HepG2 (cell line): ENCODE results near the gene DEDD2. TPM values are rescaled to one million over a fixed set of nuclear protein-coding genes. Genes with fewer than 3 reads are reported as not detected.

ENCODE experiments used
- ATAC-seq: fragments of 200-7000 bp; cut with Tn5 transposase; 3 replicates; pipeline ENCODE4 v1.9.1; 2020; ENCODE audit warnings: mild to moderate bottlenecking, moderate library complexity
- BruUV-seq: library from RNA; stranded (reverse); fragments of 400-500 nt; replicated peaks from 2 replicates; lab custom pipeline; 2021; lab: Mats Ljungman, UMichigan
- CTCF ChIA-PET: fragments of 300-600 bp; formaldehyde crosslinking; extraction: SDS; loops from one replicate; lab custom pipeline; 2021; ENCODE audit warnings: low total read pairs, inconsistent platforms, low intra/inter-chr PET ratio; lab: Yijun Ruan, JAX
- POLR2A ChIA-PET: fragments of 350-600 bp; sonication (Branson Sonifier 250); formaldehyde crosslinking; loops from one replicate; lab custom pipeline; 2020; ENCODE audit warnings: antibody characterized with exemption, inconsistent platforms; lab: Yijun Ruan, JAX
- DNase-seq: peaks from one replicate; pipeline ENCODE4 v3.0.0-alpha.2; 2015; ENCODE audit warnings: low spot score
- FAIRE-seq: peaks from 3 replicates; lab custom pipeline; 2011; peaks lifted over from hg19 to GRCh38; lab: Jason Lieb, UNC
- H2AFZ ChIP-seq: one replicate; pipeline ENCODE4 v1.6.1; 2011; ENCODE audit warnings: low read length, inconsistent platforms
- H3K27ac ChIP-seq: fragments of 300-600 bp; 3 replicates; pipeline ENCODE4 v1.8.0; 2011; ENCODE audit warnings: mixed run types, mild to moderate bottlenecking, mixed read lengths, low read length, inconsistent platforms; ENCODE audit not compliant: insufficient read depth; ENCODE audit errors: extremely low read length
- H3K27me3 ChIP-seq, 2 experiments: fragments of 200-600 bp in 1 of 2; 2 replicates in 1 of 2; 3 replicates in 1 of 2; pipeline versions ENCODE4 v1.6.0 to v1.8.0; 2011; ENCODE audit warnings: low read length in 2 of 2, mild to moderate bottlenecking in 2 of 2, moderate library complexity in 2 of 2, inconsistent platforms in 1 of 2; ENCODE audit not compliant: insufficient read depth in 2 of 2, control insufficient read depth in 1 of 2
- H3K36me3 ChIP-seq, 2 experiments: fragments of 200-600 bp in 1 of 2; replicated peaks in 1 of 2; 2 replicates in 1 of 2; 3 replicates in 1 of 2; pipeline versions ENCODE4 v1.5.1 to v1.8.0; 2011; ENCODE audit warnings: low read length in 2 of 2, inconsistent platforms in 1 of 2; ENCODE audit not compliant: insufficient read depth in 2 of 2, control insufficient read depth in 1 of 2
- H3K4me1 ChIP-seq: 2 replicates; pipeline ENCODE4 v1.5.1; 2012; ENCODE audit warnings: low read length, inconsistent platforms; ENCODE audit not compliant: insufficient read depth
- H3K4me2 ChIP-seq: 2 replicates; pipeline ENCODE4 v1.6.0; 2011; ENCODE audit warnings: low read depth, low read length, inconsistent platforms
- H3K4me3 ChIP-seq, 3 experiments: fragments of 200-600 bp in 1 of 3; sonication (generic), shearing (Covaris generic) in 1 of 3; replicated peaks in 1 of 3; 2 replicates each; pipeline ENCODE4 v1.5.1; 2011 to 2016; ENCODE audit warnings: low read length in 3 of 3, inconsistent platforms in 2 of 3, low read depth in 2 of 3, mild to moderate bottlenecking in 2 of 3, control low read depth in 1 of 3, mixed read lengths in 1 of 3; ENCODE audit not compliant: insufficient read depth in 1 of 3
- H3K79me2 ChIP-seq: one replicate; pipeline ENCODE4 v1.6.1; 2011; ENCODE audit warnings: low read length, inconsistent platforms; ENCODE audit not compliant: insufficient read depth
- H3K9ac ChIP-seq: 2 replicates; pipeline ENCODE4 v1.6.0; 2011; ENCODE audit warnings: mild to moderate bottlenecking, low read depth, low read length, inconsistent platforms; ENCODE audit not compliant: insufficient read depth
- H3K9me3 ChIP-seq: 2 replicates; pipeline ENCODE4 v1.5.1; 2012; ENCODE audit warnings: mild to moderate bottlenecking, low read length
- H4K20me1 ChIP-seq: 2 replicates; pipeline ENCODE4 v1.6.0; 2011; ENCODE audit warnings: inconsistent platforms, mild to moderate bottlenecking, low read length, moderate library complexity; ENCODE audit not compliant: insufficient read depth
- BHLHE40 ChIP-seq: IDR thresholded peaks from 2 replicates; pipeline ENCODE4 v1.6.1; 2011; ENCODE audit warnings: low read length, improper control_type of control experiment
- CREB1 ChIP-seq, 2 experiments: fragments of 450-650 bp in 1 of 2; IDR thresholded peaks; 2 replicates each; pipeline ENCODE4 v1.6.1; 2016 to 2017; ENCODE audit warnings: control low read depth in 1 of 2, mild to moderate bottlenecking in 1 of 2, missing compliant biosample characterization in 1 of 2, missing genetic modification characterization in 1 of 2
- EP300 ChIP-seq, 3 experiments: sonication (generic) in 1 of 3; formaldehyde crosslinking in 1 of 3; IDR thresholded peaks; 2 replicates each; pipeline versions ENCODE4 v1.5.1 to v1.6.1; 2011 to 2020; ENCODE audit warnings: low read depth in 2 of 3, low read length in 2 of 3, borderline replicate concordance in 1 of 3, improper control_type of control experiment in 1 of 3, mild to moderate bottlenecking in 1 of 3, missing genetic modification reagents in 1 of 3, moderate library complexity in 1 of 3
- FIP1L1 ChIP-seq: fragments of 200-400 bp; formaldehyde crosslinking; IDR thresholded peaks from 2 replicates; pipeline ENCODE4 v1.6.1; 2018; ENCODE audit warnings: low read depth, mild to moderate bottlenecking, low read length, moderate library complexity, borderline replicate concordance; ENCODE audit not compliant: insufficient read depth
- FOSL2 ChIP-seq: sonication (generic); formaldehyde crosslinking; IDR thresholded peaks from 2 replicates; pipeline ENCODE4 v1.4.0; 2020; ENCODE audit warnings: missing genetic modification reagents
- POLR2A ChIP-seq, 2 experiments: IDR thresholded peaks; 2 replicates each; pipeline ENCODE4 v1.6.1; 2011; ENCODE audit warnings: low read depth in 2 of 2, low read length in 2 of 2, mild to moderate bottlenecking in 1 of 2, moderate library complexity in 1 of 2; ENCODE audit not compliant: insufficient read depth in 1 of 2
- RCOR2 ChIP-seq: IDR thresholded peaks from 2 replicates; pipeline ENCODE4 v1.6.1; 2016; ENCODE audit warnings: missing biosample characterization, missing genetic modification reagents
- RXRB ChIP-seq: IDR thresholded peaks from 2 replicates; pipeline ENCODE4 v1.6.1; 2016; ENCODE audit warnings: borderline replicate concordance, missing genetic modification reagents, missing compliant biosample characterization
- SAP130 ChIP-seq: IDR thresholded peaks from 2 replicates; pipeline ENCODE4 v1.6.1; 2016; ENCODE audit warnings: low read depth
- SIN3B ChIP-seq: fragments of 150-350 bp; IDR thresholded peaks from 2 replicates; pipeline ENCODE4 v1.6.1; 2014; ENCODE audit warnings: low read length
- SIX1 ChIP-seq: sonication (generic); formaldehyde crosslinking; IDR thresholded peaks from 2 replicates; pipeline ENCODE4 v1.4.0; 2020; ENCODE audit warnings: missing genetic modification reagents, borderline replicate concordance
- TEAD3 ChIP-seq: optimal IDR thresholded peaks from 2 replicates; pipeline ENCODE3; 2016; ENCODE audit warnings: borderline replicate concordance
- ZBTB20 ChIP-seq: sonication (generic); formaldehyde crosslinking; IDR thresholded peaks from 2 replicates; pipeline ENCODE4 v1.8.1; 2023; ENCODE audit warnings: missing genetic modification reagents, low read depth, mild to moderate bottlenecking, borderline replicate concordance
- ZFP37 ChIP-seq: sonication (generic); formaldehyde crosslinking; IDR thresholded peaks from 2 replicates; pipeline ENCODE4 v1.4.0; 2020; ENCODE audit warnings: missing genetic modification reagents, borderline replicate concordance
- ZNF543 ChIP-seq: sonication (generic); formaldehyde crosslinking; IDR thresholded peaks from 2 replicates; pipeline ENCODE4 v1.4.0; 2020; ENCODE audit warnings: mild to moderate bottlenecking, missing genetic modification reagents
- ZNF598 ChIP-seq: sonication (generic); formaldehyde crosslinking; IDR thresholded peaks from 2 replicates; pipeline ENCODE4 v1.5.1; 2020; ENCODE audit warnings: mild to moderate bottlenecking, missing genetic modification reagents, borderline replicate concordance
- ZNF709 ChIP-seq: sonication (generic); formaldehyde crosslinking; IDR thresholded peaks from 2 replicates; pipeline ENCODE4 v1.5.0; 2020; ENCODE audit warnings: mild to moderate bottlenecking, missing genetic modification reagents
- ZNF850 ChIP-seq: sonication (generic); formaldehyde crosslinking; conservative IDR thresholded peaks from 2 replicates; pipeline ENCODE4 v1.9.0; 2021; ENCODE audit warnings: mild to moderate bottlenecking, missing genetic modification reagents
- ZZZ3 ChIP-seq: sonication (generic); formaldehyde crosslinking; IDR thresholded peaks from 2 replicates; pipeline ENCODE4 v1.4.0; 2020; ENCODE audit warnings: missing genetic modification reagents, mild to moderate bottlenecking, borderline replicate concordance
- WGBS: methylation state at CpG from one replicate; pipeline ENCODE4 v1.1.6; 2017; ENCODE audit warnings: low lambda C conversion rate; 5-methylcytosine and 5-hydroxymethylcytosine counted together
- in situ Hi-C: cut with HindIII; loops from 2 replicates; pipeline ENCODE4 v1.10.0; 2017; ENCODE audit warnings: low pct_unique_long_range_greater_than_20kb; ENCODE audit not compliant: extremely low pct_ligation_motif_present
- intact Hi-C: fragments of 100-400 bp; cut with micrococcal nuclease; formaldehyde crosslinking; loops from one replicate; pipeline ENCODE4 v1.10.0; 2022; ENCODE audit not compliant: unreplicated experiment
- polyA plus RNA-seq, 8 experiments: library from polyadenylated mRNA; depleted of rRNA in 3 of 8; stranded (reverse) in 7 of 8; unstranded in 1 of 8; fragments of >200 nt; fragmentation: Illumina TruSeq in 4 of 8; extraction: Trizol in 4 of 8; gene quantifications; 2 replicates each; pipeline versions ENCODE4 v1.2.1 to v1.2.3, GENCODE V29; 2011 to 2016; ENCODE audit warnings: low read depth in 4 of 8, missing spikeins in 1 of 8, mixed read lengths in 1 of 8; ENCODE audit not compliant: insufficient read depth in 1 of 8
- total RNA-seq, 5 experiments: library from RNA; depleted of rRNA; stranded (reverse); fragments of >200 nt; fragmentation: Illumina TruSeq; extraction: Trizol; gene quantifications; 2 replicates each; pipeline ENCODE4 v1.2.3, GENCODE V29; 2016; ENCODE audit warnings: low read depth in 1 of 5
- TF ChIP-seq, protein P1 (sequence below): sonication (generic); formaldehyde crosslinking; IDR thresholded peaks from 2 replicates; pipeline ENCODE4 v1.8.0; 2022; ENCODE audit warnings: mild to moderate bottlenecking, missing genetic modification reagents, moderate library complexity
- TF ChIP-seq, protein P2 (sequence below): sonication (generic); formaldehyde crosslinking; IDR thresholded peaks from 2 replicates; pipeline ENCODE4 v1.4.0; 2020; ENCODE audit warnings: missing genetic modification reagents

The DEDD2 gene
- total and polyA plus RNA-seq, 2 of the 13 experiments (the other 11 are each of a cell fraction or from before 2014, with no cell fraction given) = 19.2 to 24.7 TPM

DNA sequence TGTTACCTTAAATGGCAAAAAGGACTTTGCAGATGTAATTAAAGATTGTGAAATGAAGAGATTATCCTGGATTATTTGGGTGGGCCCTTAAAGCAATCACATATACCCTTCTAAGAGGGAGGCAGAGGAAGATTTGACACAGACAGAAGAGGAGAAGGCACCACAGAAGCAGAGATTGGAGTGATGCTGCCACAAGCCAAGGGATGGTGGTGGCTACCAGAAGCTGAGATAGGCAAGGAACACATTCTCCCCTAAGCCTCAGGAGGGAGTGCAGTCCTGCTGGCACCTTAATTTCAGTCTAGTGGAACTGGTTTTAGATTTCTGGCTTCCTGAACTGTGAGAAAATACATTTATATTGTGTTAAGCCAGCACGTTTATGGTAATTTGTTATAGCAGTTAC is 24.2 kb downstream of the DEDD2 start (continued):
- no peak for TF ChIP-seq ZNF598
- TF ChIP-seq, protein P1, sequence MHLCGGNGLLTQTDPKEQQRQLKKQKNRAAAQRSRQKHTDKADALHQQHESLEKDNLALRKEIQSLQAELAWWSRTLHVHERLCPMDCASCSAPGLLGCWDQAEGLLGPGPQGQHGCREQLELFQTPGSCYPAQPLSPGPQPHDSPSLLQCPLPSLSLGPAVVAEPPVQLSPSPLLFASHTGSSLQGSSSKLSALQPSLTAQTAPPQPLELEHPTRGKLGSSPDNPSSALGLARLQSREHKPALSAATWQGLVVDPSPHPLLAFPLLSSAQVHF = no peak
- TF ChIP-seq POLR2A (IDR thresholded peaks at IDR 0.05; ENCODE audit: insufficient read depth in 1 of 2, low read depth in 2 of 2, low read length in 2 of 2) = no peak
- TF ChIP-seq ZNF850 (CRISPR knock-in tag) = no peak

DNA sequence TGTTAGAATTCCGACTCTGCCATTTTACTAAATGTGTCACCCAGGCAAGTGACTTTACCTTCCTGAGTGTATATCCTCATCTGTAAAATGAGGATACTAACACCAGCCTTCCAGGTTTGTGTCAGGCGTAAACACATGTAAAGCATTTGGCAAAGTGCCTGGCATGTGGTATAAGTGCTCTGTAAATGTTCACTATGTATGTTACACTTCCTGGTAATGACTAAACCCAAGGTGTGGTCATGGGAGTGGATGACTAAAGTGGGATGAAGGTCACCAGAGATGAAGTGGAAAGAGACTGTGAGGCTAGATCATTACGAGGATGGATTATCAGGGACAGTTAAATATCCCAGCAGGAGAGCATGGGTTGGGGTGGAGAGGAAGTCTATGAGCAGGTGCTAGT is 25.6 kb downstream of the DEDD2 start:
- Histone ChIP-seq H3K27ac (no peak overlapping the region), H3K9me3 (peaks cover 4% of the 10 kb centered on the region; the same call in 1 of the 2 replicates), H4K20me1 (no peaks in the 10 kb centered on the region), H3K79me2 (no peaks in the 10 kb centered on the region), H2AFZ (no peak overlapping the region), H3K9ac (no peak overlapping the region), H3K4me3 (no peak overlapping the region), H3K36me3 (no peaks in the 10 kb centered on the region; a peak in 1 of 5 replicates), H3K4me2 (no peak overlapping the region), H3K4me1 (peaks cover 9% of the 10 kb centered on the region; the same call in 1 of the 2 replicates), H3K27me3 (peaks cover 5 to 14% of the 10 kb centered on the region in 2 experiments; a peak in 3 of 5 replicates)
- BruUV-seq = no TSS peak
- DNase-seq = peak; percentile 36
- no peak for FAIRE-seq
- POLR2A ChIA-PET = interaction anchor here (1.2 kb wide), 1 partner anchor 25 kb away, joined by 3 read pairs; no protein-coding TSS in a partner anchor
- ATAC-seq = no peak; the same call in 2 of the 3 replicates
- intact Hi-C loops = no loop called here
- CTCF ChIA-PET = no interaction called here
- in situ Hi-C loops = no loop called here
- 5% methylated on average over 3 of the region's 3 CpGs for WGBS
- no peak for TF ChIP-seq ZNF709 (CRISPR knock-in tag)
- TF ChIP-seq, protein P2, sequence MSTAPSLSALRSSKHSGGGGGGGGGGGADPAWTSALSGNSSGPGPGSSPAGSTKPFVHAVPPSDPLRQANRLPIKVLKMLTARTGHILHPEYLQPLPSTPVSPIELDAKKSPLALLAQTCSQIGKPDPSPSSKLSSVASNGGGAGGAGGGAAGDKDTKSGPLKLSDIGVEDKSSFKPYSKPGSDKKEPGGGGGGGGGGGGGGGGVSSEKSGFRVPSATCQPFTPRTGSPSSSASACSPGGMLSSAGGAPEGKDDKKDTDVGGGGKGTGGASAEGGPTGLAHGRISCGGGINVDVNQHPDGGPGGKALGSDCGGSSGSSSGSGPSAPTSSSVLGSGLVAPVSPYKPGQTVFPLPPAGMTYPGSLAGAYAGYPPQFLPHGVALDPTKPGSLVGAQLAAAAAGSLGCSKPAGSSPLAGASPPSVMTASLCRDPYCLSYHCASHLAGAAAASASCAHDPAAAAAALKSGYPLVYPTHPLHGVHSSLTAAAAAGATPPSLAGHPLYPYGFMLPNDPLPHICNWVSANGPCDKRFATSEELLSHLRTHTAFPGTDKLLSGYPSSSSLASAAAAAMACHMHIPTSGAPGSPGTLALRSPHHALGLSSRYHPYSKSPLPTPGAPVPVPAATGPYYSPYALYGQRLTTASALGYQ (CRISPR knock-in tag) = no peak
- peak; percentile 41; the same call in 1 of the 2 replicates for TF ChIP-seq RXRB (CRISPR knock-in tag)
- TF ChIP-seq FOSL2 (CRISPR knock-in tag) = 0 out of 2 replicates have a peak, but pooled peaks have one; percentile 35
- no peak for TF ChIP-seq ZNF543 (CRISPR knock-in tag)
- peak in 1 of 2 experiments; percentile 35; a peak in 1 of 4 replicates for TF ChIP-seq EP300 (IDR thresholded peaks at IDR 0.05; ENCODE audit: low read depth in 2 of 2, low read length in 2 of 2)
- TF ChIP-seq EP300 (CRISPR knock-in tag; IDR thresholded peaks at IDR 0.05; ENCODE audit: borderline replicate concordance) = no peak
- TF ChIP-seq POLR2A (IDR thresholded peaks at IDR 0.05; ENCODE audit: insufficient read depth in 1 of 2, low read depth in 2 of 2, low read length in 2 of 2) = no peak
- no peak for TF ChIP-seq TEAD3 (CRISPR knock-in tag)
- no peak for TF ChIP-seq FIP1L1
- no peak for TF ChIP-seq ZZZ3 (CRISPR knock-in tag)
- TF ChIP-seq SIN3B = no peak
- no peak for TF ChIP-seq ZBTB20 (CRISPR knock-in tag)
- TF ChIP-seq SAP130 (CRISPR knock-in tag) = no peak
- TF ChIP-seq SIX1 = no peak
- TF ChIP-seq BHLHE40 = no peak
- TF ChIP-seq CREB1 (IDR thresholded peaks at IDR 0.05) = no peak; the same call in 1 of the 2 replicates
- TF ChIP-seq CREB1 (CRISPR knock-in tag; IDR thresholded peaks at IDR 0.05) = no peak
- no peak for TF ChIP-seq ZFP37 (CRISPR knock-in tag)
- no peak for TF ChIP-seq RCOR2
